Trophoblast cell (in vitro differentiated cells and primary cell): Measurements from ENCODE around the gene PPARG.

Experiments
- DNase-seq, 2 donors: peaks; one replicate each; pipeline ENCODE4 v3.0.0-alpha.2; 2016
- H2AFZ ChIP-seq: 2 replicates; pipeline ENCODE4 v1.6.1; 2013; ENCODE audit warnings: low read length, moderate library complexity, mild to moderate bottlenecking; ENCODE audit not compliant: insufficient read depth, poor library complexity
- H2AK5ac ChIP-seq: 2 replicates; pipeline ENCODE4 v1.6.1; 2013; ENCODE audit warnings: mild to moderate bottlenecking, low read length
- H2BK120ac ChIP-seq: 2 replicates; pipeline ENCODE4 v1.6.1; 2013; ENCODE audit warnings: low read length, mild to moderate bottlenecking, moderate library complexity; ENCODE audit not compliant: insufficient read depth, poor library complexity
- H2BK12ac ChIP-seq: 2 replicates; pipeline ENCODE4 v1.6.1; 2013; ENCODE audit warnings: mild to moderate bottlenecking, low read length, moderate library complexity
- H2BK5ac ChIP-seq: 2 replicates; pipeline ENCODE4 v1.6.1; 2013; ENCODE audit warnings: low read length, low read depth, moderate library complexity, mild to moderate bottlenecking; ENCODE audit not compliant: poor library complexity
- H3K14ac ChIP-seq: 2 replicates; pipeline ENCODE4 v1.6.1; 2013; ENCODE audit warnings: mild to moderate bottlenecking, low read length
- H3K18ac ChIP-seq: 2 replicates; pipeline ENCODE4 v1.6.1; 2013; ENCODE audit warnings: mild to moderate bottlenecking, low read length
- H3K23ac ChIP-seq: 2 replicates; pipeline ENCODE4 v1.6.1; 2013; ENCODE audit warnings: low read length
- H3K27ac ChIP-seq: 2 replicates; pipeline ENCODE4 v1.5.1; 2013; ENCODE audit warnings: low read depth, mild to moderate bottlenecking, inconsistent platforms, low read length, moderate library complexity
- H3K27me3 ChIP-seq: 2 replicates; pipeline ENCODE4 v1.6.1; 2013; ENCODE audit warnings: inconsistent platforms, mild to moderate bottlenecking, low read length, moderate library complexity; ENCODE audit not compliant: insufficient read depth
- H3K36me3 ChIP-seq, 2 experiments: 1 replicate in 1 of 2; 2 replicates in 1 of 2; pipeline ENCODE4 v1.6.1; 2013; ENCODE audit warnings: low read length in 2 of 2, mild to moderate bottlenecking in 2 of 2, moderate library complexity in 1 of 2; ENCODE audit not compliant: insufficient read depth in 2 of 2, control insufficient read depth in 1 of 2
- H3K4ac ChIP-seq: 2 replicates; pipeline ENCODE4 v1.6.1; 2013; ENCODE audit warnings: low read depth, mild to moderate bottlenecking, low read length, moderate library complexity
- H3K4me1 ChIP-seq, 2 experiments: 1 replicate in 1 of 2; 2 replicates in 1 of 2; pipeline ENCODE4 v1.6.1; 2013; ENCODE audit warnings: low read length in 2 of 2, mild to moderate bottlenecking in 2 of 2, moderate library complexity in 1 of 2; ENCODE audit not compliant: insufficient read depth in 2 of 2, control insufficient read depth in 1 of 2
- H3K4me2 ChIP-seq: 2 replicates; pipeline ENCODE4 v1.6.1; 2013; ENCODE audit warnings: inconsistent platforms, mild to moderate bottlenecking, low read length, moderate library complexity
- H3K4me3 ChIP-seq: 2 replicates; pipeline ENCODE4 v1.5.1; 2013; ENCODE audit warnings: mild to moderate bottlenecking, low read depth, low read length, inconsistent platforms
- H3K79me1 ChIP-seq: one replicate; pipeline ENCODE4 v1.6.1; 2013; ENCODE audit warnings: low read length
- H3K79me2 ChIP-seq: 2 replicates; pipeline ENCODE4 v1.6.1; 2013; ENCODE audit warnings: low read length, mild to moderate bottlenecking; ENCODE audit not compliant: control insufficient read depth, insufficient read depth, poor library complexity
- H3K9ac ChIP-seq: 2 replicates; pipeline ENCODE4 v1.6.1; 2013; ENCODE audit warnings: mild to moderate bottlenecking, low read length
- H3K9me3 ChIP-seq: 2 replicates; pipeline ENCODE4 v1.6.1; 2013; ENCODE audit warnings: low read depth, mild to moderate bottlenecking, control low read depth, inconsistent platforms, low read length; ENCODE audit not compliant: insufficient read depth
- H4K12ac ChIP-seq: 2 replicates; pipeline ENCODE4 v1.6.1; 2013; ENCODE audit warnings: low read depth, mild to moderate bottlenecking, low read length, moderate library complexity
- H4K8ac ChIP-seq: 2 replicates; pipeline ENCODE4 v1.6.1; 2013; ENCODE audit warnings: low read depth, mild to moderate bottlenecking, low read length, moderate library complexity
- H4K91ac ChIP-seq: one replicate; pipeline ENCODE4 v1.6.1; 2013; ENCODE audit warnings: low read depth, mild to moderate bottlenecking, low read length, moderate library complexity
- WGBS: extraction: QIAGEN DNeasy Blood & Tissue Kit; methylation state at CpG from one replicate; pipeline ENCODE4 v1.1.7; 2013; ENCODE audit warnings: missing lambda C conversion rate; ENCODE audit not compliant: insufficient read length, insufficient coverage; ENCODE audit errors: extremely low coverage; 5-methylcytosine and 5-hydroxymethylcytosine counted together

The PPARG gene

DNA sequence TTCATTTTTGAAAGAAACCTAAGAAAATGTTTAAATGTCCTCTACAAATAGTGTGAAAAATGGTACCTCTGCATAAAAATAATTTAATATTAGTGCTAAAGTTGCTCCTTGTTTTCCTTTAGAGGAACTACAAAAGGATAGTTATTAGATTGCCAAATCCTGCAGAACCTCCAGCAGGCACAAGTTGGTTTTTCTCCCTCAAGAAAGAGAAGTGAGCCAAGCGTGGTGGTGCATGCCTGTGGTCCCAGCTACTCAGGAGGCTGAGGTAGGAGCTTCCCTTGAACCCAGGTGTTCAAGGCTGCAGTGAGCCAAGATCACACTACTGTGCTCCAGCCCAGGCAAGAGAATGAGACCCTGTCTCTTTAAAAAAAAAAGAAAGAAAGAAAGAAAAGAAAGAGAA, 110.4 kb downstream of the PPARG start:
- no peak overlapping the region for H3K14ac ChIP-seq
- no peak overlapping the region for H3K18ac ChIP-seq
- H3K4me2 ChIP-seq, result no peak overlapping the region
- no peak overlapping the region for H4K91ac ChIP-seq
- H2AK5ac ChIP-seq, result no peak overlapping the region
- no peak overlapping the region for H3K4ac ChIP-seq
- no peaks in the 10 kb centered on the region for H3K9me3 ChIP-seq
- no CpG with 5 or more reads among the region's 1 CpG for WGBS
- H3K9ac ChIP-seq, result no peak overlapping the region
- no peak overlapping the region for H2BK120ac ChIP-seq
- no peak overlapping the region for H2AFZ ChIP-seq
- peaks cover 5 to 6% of the 10 kb centered on the region in 2 experiments for H3K36me3 ChIP-seq
- DNase-seq, result no peak
- H3K27ac ChIP-seq, result no peak overlapping the region
- no peaks in the 10 kb centered on the region for H3K4me1 ChIP-seq
- no peak overlapping the region for H2BK12ac ChIP-seq
- no peaks in the 10 kb centered on the region for H3K27me3 ChIP-seq
- H4K12ac ChIP-seq, result no peak overlapping the region
- no peaks in the 10 kb centered on the region for H3K79me2 ChIP-seq
- H4K8ac ChIP-seq, result no peak overlapping the region
- H3K23ac ChIP-seq, result no peak overlapping the region
- no peak overlapping the region for H3K4me3 ChIP-seq
- H3K79me1 ChIP-seq, result no peaks in the 10 kb centered on the region
- no peak overlapping the region for H2BK5ac ChIP-seq

DNA sequence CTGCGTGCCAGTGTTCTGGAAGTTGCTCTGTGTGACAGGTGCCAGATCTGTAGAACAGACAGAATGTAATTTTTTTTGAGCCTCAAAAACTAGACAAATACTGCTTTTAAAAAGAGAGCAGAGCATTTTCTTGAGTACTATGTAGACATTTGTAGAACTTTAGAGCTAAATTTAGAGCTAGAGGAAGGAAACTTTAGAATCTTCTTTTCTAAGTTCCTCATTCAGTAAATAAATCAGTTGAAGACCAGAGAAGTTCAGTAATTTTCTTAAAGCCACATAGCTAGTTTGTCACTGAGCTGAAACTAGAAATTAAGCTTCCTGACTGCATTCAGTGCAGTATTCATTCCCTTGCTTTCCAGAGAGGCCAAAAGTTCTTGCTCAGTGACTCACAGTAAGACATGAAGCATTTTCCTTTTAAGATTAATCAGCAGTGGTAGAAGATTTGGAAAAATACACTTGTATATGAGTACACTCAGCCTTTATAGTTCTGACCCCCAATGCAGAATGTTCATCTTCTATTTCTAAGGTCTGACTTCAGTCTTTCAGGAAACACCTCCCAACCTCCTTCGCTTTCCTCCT, 111.8 kb downstream of the PPARG start:
- H3K4me2 ChIP-seq, result no peak overlapping the region
- no peak overlapping the region for H3K27ac ChIP-seq
- H3K23ac ChIP-seq, result no peak overlapping the region
- H2BK120ac ChIP-seq, result no peak overlapping the region
- H3K27me3 ChIP-seq, result no peaks in the 10 kb centered on the region
- H2BK5ac ChIP-seq, result no peak overlapping the region
- WGBS, result no CpG with 5 or more reads among the region's 2 CpGs
- H3K79me1 ChIP-seq, result peaks cover 5% of the 10 kb centered on the region
- no peak overlapping the region for H2AK5ac ChIP-seq
- no peaks in the 10 kb centered on the region for H3K79me2 ChIP-seq
- no peak overlapping the region for H4K12ac ChIP-seq
- peaks cover 5 to 6% of the 10 kb centered on the region in 2 experiments for H3K36me3 ChIP-seq
- H4K8ac ChIP-seq, result no peak overlapping the region
- no peak overlapping the region for H2AFZ ChIP-seq
- H3K4me1 ChIP-seq, result peaks cover 0 to 5% of the 10 kb centered on the region in 2 experiments
- H3K18ac ChIP-seq, result no peak overlapping the region
- peak; percentile 17 to 75 for DNase-seq
- no peak overlapping the region for H3K9ac ChIP-seq
- no peak overlapping the region for H3K14ac ChIP-seq
- no peak overlapping the region for H4K91ac ChIP-seq
- H2BK12ac ChIP-seq, result no peak overlapping the region
- no peak overlapping the region for H3K4me3 ChIP-seq
- H3K4ac ChIP-seq, result no peak overlapping the region
- no peaks in the 10 kb centered on the region for H3K9me3 ChIP-seq

DNA sequence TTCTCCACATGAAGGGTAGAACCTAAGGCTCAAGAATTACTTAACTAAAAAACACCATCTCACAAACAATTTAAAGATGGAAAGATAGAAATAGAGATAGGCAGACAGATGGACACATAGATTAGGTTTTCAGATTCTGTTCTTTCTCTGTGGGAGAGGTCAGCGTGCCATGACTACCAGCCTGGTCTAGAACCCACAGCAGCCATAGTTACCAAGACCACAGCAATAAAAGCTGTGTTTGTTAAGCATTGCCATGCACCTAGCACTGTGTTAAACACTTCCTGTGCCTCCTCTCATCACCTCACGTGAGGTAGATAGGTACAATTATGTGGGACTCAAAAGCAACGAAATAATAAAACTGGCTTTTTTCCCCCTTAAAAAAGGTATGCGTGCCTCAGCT, 112.3 kb downstream of the PPARG start:
- DNase-seq, result peak; percentile 68 to 80
- Histone ChIP-seq H3K9ac (no peak overlapping the region), H2BK120ac (no peak overlapping the region), H3K36me3 (peaks cover 5% of the 10 kb centered on the region in 2 experiments), H3K4ac (no peak overlapping the region), H4K12ac (no peak overlapping the region), H3K23ac (no peak overlapping the region), H4K8ac (no peak overlapping the region), H3K79me2 (no peaks in the 10 kb centered on the region), H2AK5ac (no peak overlapping the region), H3K4me3 (no peak overlapping the region), H3K27ac (no peak overlapping the region), H2BK12ac (no peak overlapping the region), H3K79me1 (peaks cover 7% of the 10 kb centered on the region), H3K27me3 (no peaks in the 10 kb centered on the region), H3K4me2 (no peak overlapping the region), H4K91ac (no peak overlapping the region), H3K4me1 (peaks cover 0 to 5% of the 10 kb centered on the region in 2 experiments), H2AFZ (no peak overlapping the region), H2BK5ac (no peak overlapping the region), H3K14ac (no peak overlapping the region), H3K9me3 (no peaks in the 10 kb centered on the region), H3K18ac (no peak overlapping the region)
- no CpG with 5 or more reads among the region's 4 CpGs for WGBS

DNA sequence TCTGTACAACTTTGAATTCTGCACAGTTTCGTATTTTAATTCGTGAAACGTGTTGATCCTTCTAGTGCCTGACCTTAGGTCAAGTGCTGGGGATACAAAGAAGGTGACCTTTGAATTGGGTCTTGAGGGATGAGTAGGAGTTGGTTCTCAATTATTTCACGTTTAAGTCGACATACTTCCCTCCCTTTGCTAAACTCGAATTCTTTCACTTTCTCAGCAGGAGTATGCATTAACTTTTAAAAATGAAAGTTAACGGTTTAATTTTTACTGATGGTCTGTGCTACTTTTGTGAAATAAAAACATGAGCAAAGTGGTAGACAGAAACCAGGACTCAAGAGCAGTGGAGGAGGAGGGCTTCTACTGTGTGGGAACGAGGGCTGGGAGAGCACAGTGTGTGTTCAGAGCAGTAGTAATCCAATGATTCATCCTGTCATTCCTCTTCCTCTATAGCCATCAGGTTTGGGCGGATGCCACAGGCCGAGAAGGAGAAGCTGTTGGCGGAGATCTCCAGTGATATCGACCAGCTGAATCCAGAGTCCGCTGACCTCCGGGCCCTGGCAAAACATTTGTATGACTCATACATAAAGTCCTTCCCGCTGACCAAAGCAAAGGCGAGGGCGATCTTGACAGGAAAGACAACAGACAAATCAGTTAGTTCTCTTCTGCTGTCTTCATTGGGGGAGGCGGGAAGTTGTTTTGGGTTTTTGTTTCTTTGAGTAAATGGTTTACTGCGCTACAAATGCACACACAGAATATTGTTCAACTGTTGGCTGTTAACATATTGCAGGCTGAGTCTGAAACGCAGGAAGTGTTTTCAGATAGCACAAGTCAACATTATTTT, 116.8 kb downstream of the PPARG start:
- peak overlapping the region; percentile 93 for H3K27ac ChIP-seq
- no peak overlapping the region for H3K14ac ChIP-seq
- no CpG with 5 or more reads among the region's 20 CpGs for WGBS
- H3K79me2 ChIP-seq, result no peaks in the 10 kb centered on the region
- no peak overlapping the region for H2BK12ac ChIP-seq
- no peak overlapping the region for H3K9ac ChIP-seq
- H3K23ac ChIP-seq, result no peak overlapping the region
- H3K9me3 ChIP-seq, result no peaks in the 10 kb centered on the region
- peak overlapping the region; percentile 33 for H2BK5ac ChIP-seq
- H3K18ac ChIP-seq, result no peak overlapping the region
- H3K27me3 ChIP-seq, result no peaks in the 10 kb centered on the region
- H4K12ac ChIP-seq, result no peak overlapping the region
- no peak overlapping the region for H3K4me3 ChIP-seq
- peaks cover 0 to 2% of the 10 kb centered on the region in 2 experiments for H3K36me3 ChIP-seq
- peaks cover 2 to 7% of the 10 kb centered on the region in 2 experiments for H3K4me1 ChIP-seq
- DNase-seq, result peak; percentile 98
- no peak overlapping the region for H3K4me2 ChIP-seq
- H4K8ac ChIP-seq, result no peak overlapping the region
- no peak overlapping the region for H2AFZ ChIP-seq
- H3K79me1 ChIP-seq, result peaks cover 9% of the 10 kb centered on the region
- H4K91ac ChIP-seq, result no peak overlapping the region
- H3K4ac ChIP-seq, result no peak overlapping the region
- H2AK5ac ChIP-seq, result no peak overlapping the region
- H2BK120ac ChIP-seq, result no peak overlapping the region
